Measurements from ENCODE around the gene SERPINA5.
"Not testable (repeated sequence)": the region's sequence is repeated elsewhere in the genome, so short reads cannot be mapped to it uniquely, and the experiment has no call there.

Gene SERPINA5

GRCh38 chr14:94624537-94625352 lies 43.5 kb downstream of the SERPINA5 start:
- FAIRE-seq, result no peak

- FAIRE-seq, result no peak
Observed at GRCh38 chr14:94625353-94625635, 44.1 kb downstream of the SERPINA5 start.

DNA sequence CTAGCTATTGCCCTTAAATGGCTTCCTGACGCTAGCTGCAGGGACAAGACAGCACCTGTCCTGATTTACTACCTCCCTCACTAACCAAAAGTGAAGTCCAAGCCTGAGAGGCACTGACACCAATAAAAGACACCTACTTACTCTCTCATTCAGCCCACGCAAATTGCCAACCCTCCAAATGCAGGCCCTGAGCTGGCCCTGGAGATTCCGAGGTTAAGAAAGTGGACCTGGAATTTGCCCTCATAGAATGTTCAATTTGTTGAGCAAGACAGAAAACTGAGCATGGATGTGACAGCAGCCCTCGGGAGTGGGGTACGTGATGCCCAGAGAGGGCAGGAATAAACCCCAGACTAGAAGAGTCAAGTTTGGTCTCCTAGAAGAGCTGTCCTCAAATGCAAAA lies 47.4 kb downstream of the SERPINA5 start:
- no peak for FAIRE-seq

- FAIRE-seq, result no peak
Observed at GRCh38 chr14:94630396-94630795, 49.2 kb downstream of the SERPINA5 start.

GRCh38 chr14:94631050-94631449 lies 49.8 kb downstream of the SERPINA5 start:
- no peak for FAIRE-seq

GRCh38 chr14:94631536-94632304 lies 50.5 kb downstream of the SERPINA5 start:
- FAIRE-seq, result no peak

DNA sequence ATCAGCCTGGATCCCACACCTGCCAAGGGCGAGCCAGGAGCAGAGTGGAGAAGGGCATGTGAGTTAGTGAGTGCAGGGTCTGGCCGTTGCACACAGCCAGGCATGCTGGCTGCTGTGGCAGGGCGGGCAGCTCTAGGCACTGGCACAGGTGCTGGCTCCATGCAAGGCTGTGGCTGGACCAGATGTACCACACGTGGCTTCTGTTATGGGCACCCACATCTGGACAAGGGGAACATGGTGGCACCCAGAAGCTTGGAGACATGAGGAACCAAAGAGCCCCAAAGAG lies 51.0 kb downstream of the SERPINA5 start:
- FAIRE-seq, result no peak

- no peak for FAIRE-seq
Observed at GRCh38 chr14:94633121-94633520, 51.9 kb downstream of the SERPINA5 start.

DNA sequence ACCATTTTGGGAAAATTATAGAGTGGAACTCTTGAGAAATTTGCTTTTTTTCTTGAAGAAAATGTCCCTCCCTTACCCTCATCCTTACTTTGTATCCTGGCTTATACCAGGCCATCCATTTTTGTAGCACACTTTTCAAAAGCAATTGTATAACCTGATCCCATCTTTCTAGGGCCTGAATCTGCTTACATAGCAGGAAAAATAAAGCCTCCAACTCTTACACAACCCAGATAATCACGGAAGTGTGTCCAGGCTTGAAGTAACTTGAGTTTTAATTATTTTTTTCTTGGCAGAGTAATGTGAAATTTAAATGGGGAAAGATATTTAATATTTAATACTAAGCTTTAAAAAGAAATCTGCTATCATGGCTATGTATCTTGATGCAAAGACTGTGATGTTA lies 53.9 kb downstream of the SERPINA5 start:
- no peak for FAIRE-seq

DNA sequence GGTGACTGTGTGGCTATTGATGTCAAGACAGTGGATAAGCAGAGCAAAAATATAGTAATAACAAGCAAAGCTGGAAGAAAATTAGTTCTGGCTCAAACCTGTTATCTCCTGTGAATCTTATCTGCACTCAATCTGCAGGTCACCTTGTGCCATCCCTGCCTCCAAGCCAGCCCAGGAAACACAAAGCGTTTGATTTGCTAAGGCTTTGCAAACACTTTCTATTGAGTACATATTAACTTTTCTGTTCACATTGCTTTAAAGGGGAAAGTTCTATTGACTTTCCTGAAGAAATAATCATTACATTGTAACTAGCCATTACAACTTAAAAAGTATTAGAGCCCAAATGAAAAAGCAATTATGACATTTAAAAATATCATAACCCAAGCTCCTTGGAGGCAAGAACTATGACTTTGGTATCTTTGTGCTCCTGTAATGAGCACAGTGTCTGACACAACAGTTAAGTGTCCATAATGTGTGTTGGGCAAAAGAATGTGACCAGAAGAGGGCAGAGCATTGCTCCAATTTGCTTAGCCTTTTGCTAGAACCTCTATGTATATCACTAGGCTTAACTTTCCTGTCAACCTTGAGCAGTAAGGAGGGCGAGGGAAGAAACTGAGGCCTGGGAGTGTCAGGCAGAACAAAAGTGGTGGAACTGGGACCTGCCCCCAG lies 55.7 kb downstream of the SERPINA5 start:
- FAIRE-seq, result no peak

- FAIRE-seq, result not testable (repeated sequence)
Observed at GRCh38 chr14:94637814-94638213, 56.6 kb downstream of the SERPINA5 start.

GRCh38 chr14:94638339-94638738 lies 57.1 kb downstream of the SERPINA5 start:
- FAIRE-seq, result no peak

GRCh38 chr14:94638961-94639817 lies 58.0 kb downstream of the SERPINA5 start:
- FAIRE-seq, result no peak

DNA sequence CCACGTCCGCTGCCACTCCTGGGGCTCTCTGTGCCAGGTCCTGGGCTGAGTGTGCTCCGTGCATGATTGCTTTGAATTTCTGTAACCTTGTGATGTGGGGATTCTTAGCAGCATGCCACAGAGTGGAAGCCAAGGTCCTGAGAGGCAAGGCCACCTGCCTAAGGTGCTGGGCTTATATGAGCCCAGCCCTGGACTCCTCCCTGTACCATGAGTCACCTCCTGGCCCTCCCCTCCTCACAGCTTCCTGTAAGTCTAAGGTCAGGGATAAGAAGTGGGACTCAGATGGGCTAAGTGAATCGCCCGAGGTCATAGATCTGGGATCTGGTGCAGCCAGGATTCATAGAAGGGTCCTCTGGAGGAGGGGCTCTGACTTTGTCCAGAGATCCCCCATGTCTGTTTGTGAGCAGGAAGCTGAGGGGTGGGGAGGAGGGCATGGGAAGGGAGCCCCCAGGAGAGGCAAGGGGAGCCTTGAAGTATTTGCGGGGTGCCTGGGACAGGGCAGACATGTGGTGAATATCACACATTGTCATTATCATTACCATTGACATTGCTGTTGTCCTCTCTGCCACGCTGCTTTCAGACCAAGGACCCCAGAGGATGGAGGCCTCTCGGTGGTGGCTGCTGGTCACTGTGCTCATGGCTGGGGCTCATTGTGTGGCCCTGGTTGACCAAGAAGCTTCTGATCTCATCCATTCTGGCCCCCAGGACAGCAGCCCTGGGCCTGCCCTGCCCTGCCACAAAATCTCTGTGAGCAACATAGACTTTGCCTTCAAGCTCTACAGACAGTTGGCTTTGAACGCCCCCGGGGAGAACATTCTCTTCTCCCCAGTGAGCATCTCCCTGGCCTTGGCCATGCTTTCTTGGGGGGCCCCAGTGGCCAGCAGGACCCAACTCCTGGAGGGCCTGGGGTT lies 59.8 kb downstream of the SERPINA5 start:
- no peak for FAIRE-seq

DNA sequence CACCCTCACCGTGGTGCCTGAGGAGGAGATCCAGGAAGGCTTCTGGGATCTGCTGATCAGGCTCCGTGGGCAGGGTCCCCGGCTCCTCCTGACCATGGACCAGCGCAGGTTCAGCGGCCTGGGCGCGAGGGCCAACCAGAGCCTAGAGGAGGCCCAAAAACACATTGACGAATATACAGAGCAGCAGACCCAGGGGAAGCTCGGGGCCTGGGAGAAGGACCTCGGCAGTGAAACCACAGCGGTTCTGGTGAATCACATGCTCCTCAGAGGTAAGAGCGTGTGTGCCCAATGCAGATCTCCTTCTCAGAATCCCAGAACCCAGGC lies 60.4 kb downstream of the SERPINA5 start:
- FAIRE-seq, result no peak

Measured in islet of Langerhans (tissue), 1 donor.